IPS DF 19.7 (cell line): Measurements from ENCODE around the gene CDC42EP4.

Experiments used
- DNase-seq: peaks from one replicate; pipeline ENCODE4 v3.0.0-alpha.2; 2013; ENCODE audit warnings: low read depth, low spot score

CDC42EP4 gene

GRCh38 chr17:73301369-73301768 lies 10.4 kb downstream of the CDC42EP4 start:
- DNase-seq: no peak

- DNase-seq: no peak
Measured at GRCh38 chr17:73300392-73300791, 11.4 kb downstream of the CDC42EP4 start.

- no peak for DNase-seq
Measured at GRCh38 chr17:73297934-73298861, 13.6 kb downstream of the CDC42EP4 start.

- DNase-seq: no peak
Measured at GRCh38 chr17:73293480-73293911, 18.3 kb downstream of the CDC42EP4 start.

GRCh38 chr17:73293031-73293430 lies 18.8 kb downstream of the CDC42EP4 start:
- no peak for DNase-seq

DNA sequence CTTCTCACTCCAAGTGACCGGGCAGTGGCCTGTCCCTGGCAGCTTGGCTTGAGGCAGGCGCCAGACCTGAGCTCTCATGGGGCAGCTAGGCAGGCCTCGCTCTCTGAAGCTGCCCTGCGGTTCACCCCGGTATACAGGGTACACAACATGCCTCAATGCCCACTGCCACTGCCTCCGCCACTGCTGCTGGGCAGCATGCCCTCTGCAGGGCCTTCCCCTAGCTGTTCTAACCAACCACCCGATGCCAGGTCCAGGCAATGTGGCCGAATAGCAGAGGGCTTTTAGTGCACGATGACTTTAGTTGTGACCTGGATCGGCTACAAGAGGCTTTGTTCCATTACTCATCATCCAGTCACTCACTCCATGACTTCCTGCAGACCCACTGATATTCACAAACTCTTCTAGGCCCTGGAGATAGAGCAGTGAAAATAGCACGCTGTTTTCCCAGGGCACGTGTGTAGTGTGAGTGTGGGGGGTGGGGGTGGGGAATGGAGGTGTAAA lies 19.7 kb downstream of the CDC42EP4 start:
- DNase-seq: no peak

DNA sequence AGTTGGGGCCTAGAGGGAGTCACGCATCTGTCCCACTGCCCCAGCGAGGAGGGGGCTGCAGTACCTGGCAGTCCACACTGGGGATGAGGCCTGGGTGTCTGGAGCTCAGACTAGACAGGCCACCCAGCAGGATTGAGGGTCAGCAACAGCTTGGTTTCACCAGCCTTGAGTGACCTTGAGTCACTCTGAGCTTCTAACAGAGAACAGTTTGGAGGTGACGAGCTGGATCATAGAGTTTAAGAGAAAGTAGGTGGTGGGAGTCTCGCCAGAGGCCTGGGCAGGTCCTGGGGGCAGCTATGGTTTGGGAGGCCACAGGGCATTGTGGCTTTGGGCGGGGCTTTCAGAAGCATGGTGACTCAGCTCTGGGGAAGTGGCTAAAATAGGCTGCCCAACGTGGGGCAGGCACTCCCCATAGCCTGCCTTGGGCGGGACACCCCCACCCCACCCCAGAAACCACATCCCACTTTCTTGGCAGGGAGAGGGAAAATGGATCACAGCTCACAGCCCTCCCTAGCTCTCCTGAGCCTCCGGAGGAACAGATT lies 20.5 kb downstream of the CDC42EP4 start:
- DNase-seq: no peak

- no peak for DNase-seq
Measured at GRCh38 chr17:73290399-73291259, 21.2 kb downstream of the CDC42EP4 start.

DNA sequence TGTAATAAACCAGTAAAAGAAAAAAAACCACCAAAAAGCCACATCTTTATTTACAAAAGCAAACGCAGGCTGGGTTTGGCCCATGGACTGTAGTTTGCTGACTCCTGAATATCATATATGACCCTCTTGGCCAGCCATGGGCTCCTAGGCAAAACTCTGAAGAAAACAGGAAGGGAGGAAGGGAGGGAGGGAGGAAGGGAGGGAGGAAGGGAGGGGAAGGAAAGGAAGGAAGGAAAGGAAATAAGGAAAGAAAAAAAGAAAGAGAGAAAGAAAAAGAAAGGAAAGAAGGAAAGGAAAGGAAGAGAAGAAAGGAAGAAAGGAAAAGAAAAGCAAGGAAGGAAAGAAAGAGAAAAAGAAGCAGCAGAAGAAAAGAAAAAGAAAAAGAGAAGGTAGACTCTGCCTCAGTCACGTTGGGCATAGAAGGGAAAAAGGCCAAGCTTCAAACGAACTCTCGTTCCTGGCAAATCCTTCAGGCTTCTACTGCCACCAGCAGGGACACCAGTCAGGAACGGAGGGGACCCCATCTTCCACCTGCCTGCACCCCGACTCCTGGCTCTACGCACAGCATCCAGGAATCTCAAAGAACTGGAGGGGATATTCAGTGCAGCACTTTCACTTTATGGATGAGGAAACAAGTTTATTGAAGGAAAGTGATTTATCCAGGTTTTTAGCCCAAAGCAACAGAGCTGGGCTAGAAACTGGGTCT lies 22.1 kb downstream of the CDC42EP4 start:
- DNase-seq: no peak

DNA sequence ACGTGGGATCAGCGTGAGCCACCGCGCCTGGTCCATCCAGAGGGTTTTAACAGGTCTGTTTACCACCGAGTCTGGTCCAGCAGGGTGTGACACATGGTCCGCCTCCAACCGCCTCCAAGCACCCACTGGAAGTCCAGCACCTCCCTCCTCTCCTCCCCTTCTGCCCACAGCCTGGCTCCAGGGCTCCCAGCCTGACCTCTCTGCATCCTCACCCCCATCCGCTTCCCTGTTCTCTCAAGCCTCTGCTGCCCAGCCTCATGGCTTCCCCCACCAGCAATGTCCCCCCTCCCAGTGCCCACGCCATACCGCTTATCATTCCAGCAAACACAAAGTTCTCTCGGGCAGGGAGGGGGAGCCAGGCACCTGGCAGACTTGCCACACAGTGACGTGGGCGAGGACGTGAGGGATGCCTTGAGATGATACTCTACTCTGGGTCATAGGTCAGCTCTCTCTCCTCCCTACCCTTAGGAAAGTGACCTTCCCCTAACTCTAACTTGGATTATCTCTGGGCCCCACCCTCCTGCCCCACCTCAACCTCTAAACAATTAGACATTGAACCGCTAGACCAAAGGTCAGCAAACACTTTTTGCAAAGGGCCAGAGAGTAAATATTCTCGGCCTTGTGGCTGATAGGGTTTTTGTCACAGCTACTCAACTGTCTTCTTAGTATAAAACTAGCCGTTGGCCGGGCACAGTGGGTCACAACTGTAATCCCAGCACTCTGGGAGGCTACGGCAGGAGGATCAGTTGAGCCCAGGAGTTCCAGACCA lies 23.1 kb downstream of the CDC42EP4 start:
- no peak for DNase-seq

- DNase-seq: no peak
Measured at GRCh38 chr17:73286863-73287296, 24.9 kb downstream of the CDC42EP4 start.

GRCh38 chr17:73285916-73286862 lies 25.6 kb downstream of the CDC42EP4 start:
- no peak for DNase-seq

DNA sequence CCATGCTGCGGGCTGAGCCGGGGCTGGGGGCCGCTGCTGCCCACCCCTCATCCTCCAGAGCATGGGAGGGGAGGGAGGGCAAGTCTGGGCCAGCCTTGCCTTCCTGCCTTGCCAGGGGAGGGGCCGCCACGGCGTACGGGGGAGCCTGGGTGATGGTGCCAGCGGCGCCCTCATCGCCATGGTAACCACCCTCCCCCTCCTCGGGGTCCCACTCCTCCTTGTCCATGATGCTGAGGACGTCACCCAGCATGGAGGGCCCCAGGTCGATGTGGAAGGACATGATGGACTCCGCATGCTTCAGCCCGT lies 26.2 kb downstream of the CDC42EP4 start:
- no peak for DNase-seq

GRCh38 chr17:73284906-73285602 lies 26.7 kb downstream of the CDC42EP4 start:
- DNase-seq: no peak

DNA sequence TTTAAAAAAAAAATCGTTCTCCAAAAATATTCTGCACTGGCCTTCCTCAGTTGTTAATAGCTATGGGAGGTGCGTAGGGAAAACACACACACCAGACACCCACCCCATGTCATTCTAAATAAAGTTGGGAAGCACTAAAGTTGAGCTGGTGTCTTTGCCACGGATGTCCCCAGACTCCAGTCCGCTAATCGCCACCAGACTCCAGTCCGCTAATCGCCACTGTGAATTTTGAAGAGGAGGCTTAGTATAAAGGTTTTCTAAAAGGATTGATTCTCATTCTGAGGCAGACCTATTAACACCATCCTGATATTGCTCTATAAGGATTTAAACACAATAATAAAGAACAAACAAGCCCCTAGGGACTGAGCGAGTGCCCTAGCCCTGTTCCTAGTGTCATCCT lies 27.4 kb downstream of the CDC42EP4 start:
- no peak for DNase-seq

GRCh38 chr17:73283841-73284282 lies 27.9 kb downstream of the CDC42EP4 start:
- peak; percentile 30 for DNase-seq

DNA sequence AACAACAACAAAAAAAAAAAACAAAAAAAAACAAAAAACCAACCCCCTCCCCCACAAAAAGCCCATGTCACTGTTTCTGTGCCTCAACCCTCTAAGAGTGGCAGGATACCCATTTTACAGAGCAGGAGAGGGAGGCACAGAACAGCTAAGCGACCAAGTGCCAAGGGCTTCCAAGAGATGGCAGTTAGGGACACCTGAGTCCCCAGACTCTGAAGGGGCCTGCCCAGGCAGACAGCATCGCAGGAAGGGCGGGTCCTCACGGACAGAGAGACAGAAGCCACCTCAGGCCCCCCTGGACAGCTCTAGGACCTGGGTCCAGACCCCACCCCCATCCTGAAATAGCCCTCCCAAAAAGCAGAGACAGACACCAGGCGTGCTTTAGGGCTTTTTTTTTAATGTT lies 28.6 kb downstream of the CDC42EP4 start:
- no peak for DNase-seq

- no peak for DNase-seq
Measured at GRCh38 chr17:73282629-73283028, 29.2 kb downstream of the CDC42EP4 start.

GRCh38 chr17:73281928-73282327 lies 29.9 kb downstream of the CDC42EP4 start:
- no peak for DNase-seq
